GM19240 (cell line): ENCODE results near the gene FGF14.

Experiments used
- DNase-seq: peaks from one replicate; pipeline ENCODE4 v3.0.0; 2011; ENCODE audit warnings: low spot score; ENCODE audit not compliant: insufficient read length

Gene FGF14

DNA sequence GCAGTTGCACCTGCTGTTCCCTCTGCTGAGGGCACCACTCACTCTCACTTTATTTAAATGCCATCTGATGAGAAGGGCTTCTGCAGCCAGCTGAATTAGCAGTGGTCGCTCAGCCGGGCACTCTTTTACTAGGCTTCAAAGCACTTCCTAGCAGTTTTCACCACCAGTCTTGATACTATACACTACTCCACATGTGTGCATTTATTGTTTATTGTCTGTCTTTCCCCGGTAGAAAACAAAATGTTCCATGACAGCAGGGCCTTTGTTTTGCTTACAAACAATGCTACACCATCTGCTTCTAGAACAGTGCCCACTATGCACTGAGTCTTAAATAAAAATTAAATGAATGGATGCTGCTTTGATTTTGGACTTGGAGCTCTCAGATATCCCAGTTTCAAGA, 404.9 kb downstream of the FGF14 start:
- DNase-seq: no peak

DNA sequence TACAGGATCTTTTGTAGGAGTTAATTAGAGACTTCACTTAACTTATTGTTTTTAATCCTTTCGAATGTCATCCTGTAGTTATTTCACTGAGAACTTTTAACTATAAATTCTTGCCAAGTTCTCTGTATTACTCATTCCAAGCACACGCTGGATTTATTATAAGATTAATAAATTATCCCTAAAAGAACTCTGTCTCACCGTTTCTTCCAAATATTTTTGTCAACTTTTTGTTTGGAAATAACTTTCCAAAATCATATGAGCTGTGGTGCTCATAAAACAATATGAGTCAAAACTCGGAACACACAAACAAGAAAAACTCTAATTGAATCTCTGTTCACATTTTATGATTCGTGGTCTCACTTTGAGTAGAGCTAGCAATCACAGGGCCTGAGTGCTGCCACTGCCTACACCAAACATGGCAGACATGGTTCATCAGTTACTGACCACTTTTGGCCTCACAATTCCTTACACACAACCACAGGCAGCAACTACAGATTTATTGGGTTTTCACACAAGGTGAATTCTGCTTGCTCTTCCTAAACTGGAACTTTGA, 412.0 kb downstream of the FGF14 start:
- no peak for DNase-seq

DNA sequence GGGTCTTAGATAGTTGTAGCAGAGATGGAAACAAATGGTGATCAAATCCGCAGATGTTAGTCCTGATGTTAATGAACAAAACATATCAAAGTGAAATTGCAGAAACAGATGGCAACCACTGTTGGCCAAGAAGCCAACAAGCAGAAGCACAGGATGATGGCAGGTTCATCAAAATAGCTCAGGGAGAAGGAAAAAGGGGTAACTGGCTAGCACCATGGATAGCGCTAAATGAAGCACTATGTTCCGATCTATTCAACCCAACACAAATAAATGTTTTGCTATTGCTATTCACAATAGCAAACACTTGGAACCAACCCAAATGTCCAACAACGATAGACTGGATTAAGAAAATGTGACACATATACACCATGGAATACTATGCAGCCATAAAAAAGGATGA, 413.7 kb downstream of the FGF14 start:
- no peak for DNase-seq

DNA sequence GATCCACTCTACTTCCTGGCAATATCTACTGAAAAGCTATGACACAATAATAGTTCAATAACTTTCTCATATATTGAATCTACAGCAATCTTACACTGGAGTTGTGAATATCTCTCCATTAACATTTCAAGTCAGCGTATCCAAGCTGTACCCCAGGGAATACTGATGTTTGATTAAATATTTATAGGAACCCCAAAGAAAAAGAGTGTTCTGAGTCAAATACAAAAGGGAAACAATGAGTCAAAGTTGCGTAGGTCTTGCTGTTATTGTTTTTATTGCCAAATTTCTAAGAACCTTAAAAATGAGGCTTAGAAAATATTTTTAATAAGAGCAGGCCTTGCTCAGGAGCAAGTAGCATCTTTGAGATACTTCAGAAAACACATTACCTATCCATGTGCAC, 415.5 kb downstream of the FGF14 start:
- no peak for DNase-seq

GRCh38 chr13:101985321-101985720, 416.5 kb downstream of the FGF14 start:
- DNase-seq: no peak

DNA sequence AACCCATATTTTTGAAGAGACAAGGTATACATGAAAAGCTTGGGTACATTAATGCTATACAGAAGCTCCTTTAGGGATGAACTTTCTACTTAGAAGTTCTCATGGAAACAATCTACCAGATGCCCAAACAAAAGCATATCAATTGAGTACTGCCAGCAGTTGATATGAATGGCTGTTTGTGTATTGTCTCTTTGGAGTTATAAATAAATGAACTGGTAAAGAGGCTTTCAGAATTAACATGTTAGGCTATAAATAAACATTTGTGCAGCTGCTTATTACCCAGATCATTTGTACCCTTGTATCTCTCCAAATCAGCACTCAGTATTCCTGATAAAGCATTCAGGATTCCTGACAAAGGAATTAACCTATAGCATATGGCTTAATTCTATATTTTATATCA, 418.9 kb downstream of the FGF14 start:
- no peak for DNase-seq

DNA sequence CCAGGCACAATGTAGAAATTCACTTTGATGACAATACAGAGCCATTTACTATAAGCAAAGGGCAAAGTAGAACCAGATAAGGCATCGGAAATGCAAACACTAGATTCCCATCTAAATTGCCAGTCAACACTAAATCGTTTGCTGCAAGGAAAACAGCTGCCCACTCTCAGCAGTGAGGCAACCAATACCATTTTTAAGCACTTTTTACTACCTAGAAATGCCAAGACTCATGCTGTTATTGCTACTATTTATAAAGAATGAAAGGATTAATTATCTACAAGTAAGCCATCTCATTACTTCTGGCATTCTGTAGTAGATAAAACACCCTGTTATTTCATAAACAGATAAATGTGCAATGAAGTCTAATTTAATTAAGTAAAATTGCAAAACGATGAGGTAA, 422.0 kb downstream of the FGF14 start:
- DNase-seq: no peak

GRCh38 chr13:101978552-101979315, 423.1 kb downstream of the FGF14 start:
- no peak for DNase-seq

DNA sequence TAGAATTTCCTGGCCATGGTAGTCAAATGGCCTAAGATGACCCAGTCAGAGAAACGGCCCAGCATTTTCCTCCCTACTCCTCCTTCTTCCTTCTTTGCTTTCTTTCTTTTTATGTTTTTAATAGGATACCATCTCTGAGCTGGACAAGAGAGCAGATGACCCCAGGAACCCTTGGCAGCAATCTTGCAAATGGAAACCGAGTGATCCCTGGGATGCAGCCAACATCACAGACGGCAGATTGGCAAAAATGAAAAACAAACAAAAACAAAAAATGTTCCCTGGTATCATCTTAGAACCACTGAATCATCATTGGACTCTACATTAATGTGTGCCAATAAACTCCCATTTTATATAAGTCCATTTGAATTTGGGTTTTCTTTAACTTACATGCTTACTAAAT, 424.4 kb downstream of the FGF14 start:
- DNase-seq: no peak

DNA sequence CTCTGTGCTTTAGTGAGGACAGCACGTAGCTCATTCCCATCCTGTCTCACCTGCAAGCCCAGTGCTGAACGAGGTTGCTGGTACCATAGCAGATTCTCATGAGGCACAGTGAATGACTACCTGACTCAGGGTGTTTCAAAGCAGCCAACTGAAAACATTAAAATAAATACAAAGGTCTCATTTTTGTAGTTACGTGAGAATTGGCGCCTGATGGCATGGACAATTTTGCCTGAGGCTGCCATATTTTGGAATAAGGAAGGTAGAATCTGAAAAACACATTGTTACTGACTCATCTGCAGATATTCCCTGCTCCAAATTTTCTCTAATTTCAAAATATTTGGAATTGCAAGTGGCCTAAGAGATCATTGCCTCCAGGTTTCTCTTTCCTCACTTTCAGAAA, 429.7 kb downstream of the FGF14 start:
- no peak for DNase-seq

- DNase-seq: no peak
These were observed 431.5 kb downstream of the FGF14 start for GRCh38 chr13:101970341-101970740.

- no peak for DNase-seq
These were observed 434.1 kb downstream of the FGF14 start for GRCh38 chr13:101967781-101968180.

- DNase-seq: no peak
These were observed 434.6 kb downstream of the FGF14 start for GRCh38 chr13:101967216-101967615.

DNA sequence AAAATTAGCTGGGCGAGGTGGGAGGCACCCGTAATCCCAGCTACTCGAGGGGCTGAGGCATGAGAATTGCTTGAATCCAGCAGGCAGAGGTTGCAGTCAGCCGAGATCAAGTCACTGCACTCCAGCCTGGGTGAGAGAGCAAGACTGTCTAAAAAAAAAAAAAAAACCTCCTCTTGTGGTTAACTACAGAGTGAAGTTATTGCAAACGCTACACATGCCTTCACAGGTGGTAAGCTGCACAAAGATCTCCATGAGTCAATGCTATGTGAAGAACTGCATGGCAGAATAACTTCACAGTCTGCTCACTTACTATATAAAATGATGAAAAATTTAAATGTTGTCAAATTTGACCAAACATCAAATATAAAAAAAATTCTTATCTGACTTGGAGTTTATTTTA, 436.8 kb downstream of the FGF14 start:
- DNase-seq: no peak

- DNase-seq: no peak
These were observed 442.8 kb downstream of the FGF14 start for GRCh38 chr13:101959016-101959415.

DNA sequence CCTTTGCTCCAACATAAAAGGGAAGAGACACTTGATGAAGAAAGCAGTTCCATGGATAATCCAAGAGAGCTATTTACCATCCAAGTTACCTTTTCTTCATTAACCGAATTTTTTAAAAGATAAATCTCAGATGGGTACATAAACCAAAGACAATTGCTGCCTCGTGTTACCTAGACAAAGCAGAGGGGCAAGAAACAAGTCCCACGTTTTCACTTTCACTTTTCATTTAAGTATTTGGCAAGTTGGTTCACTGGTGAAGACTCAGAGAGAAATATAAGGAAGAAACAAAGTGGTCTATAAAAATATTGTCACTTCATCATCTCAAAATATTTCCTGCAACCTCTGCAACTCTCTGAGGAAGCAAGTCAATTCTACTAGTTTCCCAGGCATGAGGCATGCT, 446.1 kb downstream of the FGF14 start:
- DNase-seq: no peak

- DNase-seq: no peak
These were observed 450.7 kb downstream of the FGF14 start for GRCh38 chr13:101951114-101951513.

DNA sequence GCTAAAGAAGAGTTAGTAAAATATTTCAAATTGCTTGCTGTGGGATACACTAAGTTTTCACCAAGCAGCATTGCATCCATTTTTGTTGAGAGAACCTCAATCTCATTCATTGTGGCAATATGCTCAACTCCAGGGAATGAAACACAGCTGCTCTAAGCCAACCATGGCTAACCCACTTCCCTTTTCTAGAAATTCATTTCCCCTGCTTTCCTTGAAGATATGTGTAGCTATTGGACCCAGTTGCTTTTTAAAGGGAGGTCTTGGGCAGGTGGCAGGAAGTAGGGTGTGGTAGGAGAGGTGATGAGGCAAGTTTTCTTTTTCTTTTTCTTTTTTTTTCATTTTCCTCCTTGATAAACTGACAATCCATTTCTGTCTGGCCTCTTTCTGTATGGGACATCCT, 452.2 kb downstream of the FGF14 start:
- DNase-seq: no peak

GRCh38 chr13:101946401-101946800, 455.4 kb downstream of the FGF14 start:
- DNase-seq: no peak

DNA sequence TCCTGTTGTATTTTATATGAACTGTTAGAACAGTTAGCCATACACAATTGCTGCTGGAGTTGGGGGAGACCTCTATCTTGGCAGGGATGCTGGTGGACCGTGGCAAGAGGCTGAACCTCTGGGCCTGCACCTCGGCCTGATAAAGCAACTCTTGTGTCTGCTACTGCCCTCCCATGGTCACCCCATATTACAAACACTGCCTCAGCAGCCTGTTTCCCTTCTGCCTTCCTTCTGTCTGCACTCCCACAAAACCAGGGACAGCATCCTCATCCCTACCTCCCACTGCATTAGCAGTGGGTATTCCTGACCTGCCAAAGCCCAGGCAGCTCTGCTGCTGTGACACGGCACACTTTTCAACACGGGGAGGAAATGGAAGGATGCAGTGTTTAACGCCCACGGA, 456.4 kb downstream of the FGF14 start:
- no peak for DNase-seq

DNA sequence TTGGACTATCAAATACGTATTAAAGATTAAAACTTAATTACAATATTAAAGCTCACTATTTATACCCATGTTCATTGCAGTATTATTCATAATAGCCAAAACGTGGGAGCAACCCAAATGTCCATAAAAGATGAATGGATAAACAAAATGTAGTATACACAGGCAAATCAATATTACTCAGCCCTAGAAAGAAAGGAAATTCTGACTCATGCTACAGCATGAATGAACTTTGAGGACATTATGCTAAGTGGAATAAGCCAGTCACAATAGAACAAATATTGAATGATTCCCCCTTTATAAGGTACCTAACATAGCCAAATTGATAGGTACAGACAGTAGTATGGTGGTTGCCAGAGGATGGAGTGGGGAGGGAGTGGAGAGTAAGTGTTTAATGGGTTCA, 457.3 kb downstream of the FGF14 start:
- DNase-seq: no peak

- no peak for DNase-seq
These were observed 459.2 kb downstream of the FGF14 start for GRCh38 chr13:101942535-101943157.

- DNase-seq: no peak
These were observed 459.8 kb downstream of the FGF14 start for GRCh38 chr13:101942038-101942437.
